MG63 (cell line): Measurements from ENCODE around the gene OTUD1. TPM values are rescaled to one million over a fixed set of nuclear protein-coding genes. Genes with fewer than 3 reads are reported as not detected.

Experiments used
- DNase-seq: peaks from one replicate; pipeline ENCODE4 v3.0.0-alpha.2; 2020
- H3K27me3 ChIP-seq: fragments of 250-450 bp; sonication (Bioruptor Pico); 2 replicates; pipeline ENCODE4 v1.5.1; 2020; ENCODE audit warnings: mild to moderate bottlenecking, moderate library complexity
- H3K36me3 ChIP-seq: fragments of 250-450 bp; sonication (Bioruptor Pico); 2 replicates; pipeline ENCODE4 v1.5.1; 2020; ENCODE audit warnings: mild to moderate bottlenecking, moderate library complexity
- H3K4me3 ChIP-seq: fragments of 250-450 bp; sonication (Bioruptor Pico); 2 replicates; pipeline ENCODE4 v1.5.1; 2020; ENCODE audit warnings: mild to moderate bottlenecking, moderate library complexity
- H3K9me3 ChIP-seq: fragments of 250-450 bp; sonication (Bioruptor Pico); 2 replicates; pipeline ENCODE4 v1.5.1; 2020; ENCODE audit warnings: mild to moderate bottlenecking, moderate library complexity
- total RNA-seq: library from RNA; depleted of rRNA; stranded (reverse); fragments of >200 nt; shearing (Covaris generic); gene quantifications from 2 replicates; pipeline ENCODE4 v1.2.3, GENCODE V29; 2014; ENCODE audit warnings: low replicate concordance

The OTUD1 gene
- total RNA-seq, 1 experiment from 2014 or later: 3.5 TPM

DNA sequence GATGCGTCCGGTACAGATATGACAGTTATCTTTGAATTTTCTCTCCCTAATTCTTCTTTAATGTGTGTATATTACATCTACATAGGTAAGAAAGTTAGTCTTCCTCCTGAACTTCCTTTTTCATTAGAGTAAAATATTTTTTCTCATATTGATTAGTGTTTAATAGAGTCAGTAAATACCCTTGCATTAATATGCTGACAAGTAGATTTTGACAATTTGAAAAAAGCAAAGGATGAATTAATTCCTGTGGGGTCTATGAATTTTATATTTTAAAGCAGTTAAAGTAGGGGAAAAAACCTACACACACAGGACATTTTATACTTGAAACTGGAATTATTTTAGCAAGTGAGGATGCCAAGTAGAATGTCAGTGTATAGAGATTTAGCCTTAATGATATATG, 9.4 kb downstream of the OTUD1 start:
- no peaks in the 10 kb centered on the region for H3K36me3 ChIP-seq
- no peak overlapping the region for H3K4me3 ChIP-seq
- no peaks in the 10 kb centered on the region for H3K9me3 ChIP-seq
- no peak for DNase-seq
- no peaks in the 10 kb centered on the region for H3K27me3 ChIP-seq

DNA sequence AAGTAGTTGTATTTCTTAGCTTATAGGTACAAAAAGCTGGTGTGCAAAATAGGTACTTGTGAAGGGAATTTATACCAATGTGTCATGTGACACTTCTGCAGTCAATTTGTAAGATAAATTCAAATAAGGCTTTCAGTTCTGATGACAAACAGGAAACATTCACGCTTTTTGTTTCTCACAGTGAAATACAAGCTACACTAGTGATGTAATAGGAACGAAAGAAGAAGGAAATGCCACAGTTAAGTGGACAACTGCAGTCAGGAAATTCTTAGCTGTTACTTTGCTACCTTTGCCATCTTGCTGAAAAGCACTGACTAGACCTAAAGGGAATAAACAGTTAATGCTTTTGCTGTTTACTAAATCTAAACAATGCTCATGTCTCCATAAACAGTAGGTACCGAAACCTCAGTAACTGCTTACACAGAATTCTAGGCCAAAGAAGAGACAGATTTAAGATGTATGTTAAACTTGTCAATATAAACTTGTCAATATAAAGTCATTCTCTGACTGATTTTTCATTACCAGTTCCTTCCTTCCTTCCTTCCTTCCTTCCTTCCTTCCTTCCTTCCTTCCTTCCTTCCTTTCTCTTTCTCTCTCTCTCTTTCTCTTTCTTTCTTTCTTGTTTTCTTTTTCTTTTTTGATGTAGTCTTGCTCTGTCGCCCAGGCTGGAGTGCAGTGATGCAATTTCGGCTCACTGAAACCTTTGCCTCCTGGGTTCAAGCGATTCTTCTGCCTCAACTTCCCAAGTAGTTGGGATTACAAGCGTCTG, 10.1 kb downstream of the OTUD1 start:
- no peaks in the 10 kb centered on the region for H3K36me3 ChIP-seq
- no peak overlapping the region for H3K4me3 ChIP-seq
- DNase-seq: no peak
- no peaks in the 10 kb centered on the region for H3K9me3 ChIP-seq
- H3K27me3 ChIP-seq: no peaks in the 10 kb centered on the region

DNA sequence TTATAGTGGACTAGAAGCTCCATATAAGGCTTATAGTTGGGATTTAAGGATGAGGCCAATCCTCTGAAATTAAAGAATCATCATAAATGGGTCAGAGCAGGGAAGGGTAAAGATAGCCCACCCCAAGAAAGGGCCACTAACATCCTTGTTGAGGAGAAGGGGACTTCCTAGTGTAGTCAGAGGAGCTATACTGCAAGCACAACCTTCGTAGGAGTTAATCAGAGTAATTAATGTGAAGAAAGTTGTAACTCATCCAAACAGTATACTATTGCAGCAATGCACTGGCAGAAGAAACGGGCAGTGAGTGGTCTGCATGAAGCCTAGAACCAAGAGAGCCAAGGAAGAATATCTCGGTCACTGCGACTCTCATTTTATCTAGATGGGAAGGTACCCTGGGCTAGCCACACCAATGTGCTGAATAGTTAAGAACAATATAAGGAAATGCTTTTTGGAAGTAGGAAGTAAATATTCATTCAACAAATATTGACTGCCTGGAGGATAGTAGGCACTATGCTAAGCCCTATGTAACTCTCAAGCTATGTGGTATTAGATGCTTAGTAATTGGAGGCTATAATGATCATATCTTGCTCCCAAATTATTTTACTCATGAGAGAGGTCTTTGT, 13.3 kb downstream of the OTUD1 start:
- DNase-seq: no peak
- no peak overlapping the region for H3K4me3 ChIP-seq
- no peaks in the 10 kb centered on the region for H3K9me3 ChIP-seq
- H3K36me3 ChIP-seq: no peaks in the 10 kb centered on the region
- no peaks in the 10 kb centered on the region for H3K27me3 ChIP-seq

DNA sequence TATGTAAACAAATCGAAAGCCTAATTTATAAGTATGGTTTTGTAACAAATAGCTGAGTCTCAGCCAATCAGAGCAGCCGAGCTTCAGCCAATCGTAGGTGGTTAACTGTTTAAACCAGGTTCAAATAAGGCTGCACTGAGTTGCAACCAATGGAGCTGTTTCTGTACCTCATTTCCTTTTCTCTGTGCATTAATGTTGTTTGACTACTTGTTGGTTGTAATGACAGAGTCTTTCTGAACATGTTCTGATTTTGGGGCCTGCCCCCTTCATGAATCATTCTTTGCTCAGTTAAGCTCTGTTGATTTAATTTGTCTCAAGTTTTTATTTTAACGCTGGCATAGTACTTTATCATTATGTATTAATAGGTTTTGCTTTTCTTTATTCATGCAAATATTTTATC, 14.6 kb downstream of the OTUD1 start:
- no peak overlapping the region for H3K4me3 ChIP-seq
- H3K9me3 ChIP-seq: no peaks in the 10 kb centered on the region
- no peak for DNase-seq
- H3K27me3 ChIP-seq: no peaks in the 10 kb centered on the region
- H3K36me3 ChIP-seq: no peaks in the 10 kb centered on the region

DNA sequence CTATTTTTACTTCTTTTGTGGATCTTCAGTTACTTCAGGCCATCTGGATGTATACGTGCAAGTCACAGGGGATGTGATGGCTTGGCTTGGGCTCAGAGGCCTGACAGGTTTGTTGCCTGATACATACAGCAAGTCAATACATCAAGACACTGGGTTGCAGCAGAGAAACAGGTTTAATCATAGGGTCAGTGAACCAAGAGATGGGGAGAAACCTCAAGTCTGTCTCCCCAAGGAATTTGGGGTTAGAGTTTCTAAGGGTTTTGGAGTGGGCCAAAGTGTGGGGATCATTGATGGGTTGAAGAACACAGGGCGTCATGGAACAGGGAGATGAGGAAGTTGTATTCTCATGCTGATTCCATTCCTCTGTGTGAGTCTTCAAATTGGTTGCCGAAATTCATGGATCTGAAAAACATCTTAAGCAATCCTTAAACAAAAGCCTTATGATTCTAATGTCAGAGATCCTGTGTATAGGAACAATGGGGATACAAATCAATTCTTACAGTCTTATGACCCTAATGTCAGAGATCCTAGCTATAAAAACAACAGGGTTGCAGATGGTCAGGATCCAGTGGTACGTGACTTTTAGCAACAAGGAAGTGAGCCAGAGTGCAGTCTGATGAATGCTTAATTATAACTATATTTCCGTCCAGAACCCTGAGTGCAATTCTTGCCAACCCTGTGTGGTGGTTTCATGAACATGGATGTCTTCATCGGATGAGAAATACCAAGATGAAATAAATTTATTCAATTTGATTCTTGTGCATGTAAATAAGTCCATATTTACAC, 18.9 kb downstream of the OTUD1 start:
- H3K36me3 ChIP-seq: no peaks in the 10 kb centered on the region
- no peak for DNase-seq
- H3K27me3 ChIP-seq: no peaks in the 10 kb centered on the region

DNA sequence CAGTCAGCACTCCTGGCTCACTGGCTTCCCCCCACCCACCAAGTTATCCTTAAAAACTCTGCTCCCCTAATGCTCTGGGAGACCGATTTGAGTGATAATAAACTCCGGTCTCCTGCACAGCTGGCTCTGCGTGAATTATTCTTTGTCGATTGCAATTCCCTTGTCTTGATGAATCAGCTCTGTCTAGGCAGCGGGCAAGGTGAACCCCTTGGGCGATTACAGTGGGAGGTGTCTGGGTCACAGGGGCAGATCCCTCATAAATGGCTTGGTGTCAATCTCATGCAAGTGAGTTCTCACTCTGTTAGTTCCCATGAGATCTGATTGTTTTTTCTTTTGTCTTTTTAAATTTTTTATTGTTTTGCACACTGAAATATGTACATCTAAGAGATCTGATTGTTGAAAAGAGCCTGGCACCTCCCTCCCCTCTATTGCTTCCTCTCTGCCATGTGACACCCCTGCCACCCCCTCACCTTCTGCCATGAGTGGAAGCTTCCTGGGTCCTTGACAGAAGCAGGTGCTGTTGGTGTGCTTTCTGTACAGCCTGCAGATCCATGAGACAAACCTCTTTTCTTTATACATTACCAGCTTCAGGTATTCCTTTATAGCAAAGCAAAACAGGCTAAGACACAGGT, 20.5 kb downstream of the OTUD1 start:
- Histone ChIP-seq H3K4me3 (no peak overlapping the region), H3K9me3 (no peaks in the 10 kb centered on the region), H3K36me3 (no peaks in the 10 kb centered on the region), H3K27me3 (no peaks in the 10 kb centered on the region)
- DNase-seq: no peak

More for the DNA sequence above, 18.9 kb downstream of the OTUD1 start:
- H3K4me3 ChIP-seq: no peak overlapping the region
- no peaks in the 10 kb centered on the region for H3K9me3 ChIP-seq

DNA sequence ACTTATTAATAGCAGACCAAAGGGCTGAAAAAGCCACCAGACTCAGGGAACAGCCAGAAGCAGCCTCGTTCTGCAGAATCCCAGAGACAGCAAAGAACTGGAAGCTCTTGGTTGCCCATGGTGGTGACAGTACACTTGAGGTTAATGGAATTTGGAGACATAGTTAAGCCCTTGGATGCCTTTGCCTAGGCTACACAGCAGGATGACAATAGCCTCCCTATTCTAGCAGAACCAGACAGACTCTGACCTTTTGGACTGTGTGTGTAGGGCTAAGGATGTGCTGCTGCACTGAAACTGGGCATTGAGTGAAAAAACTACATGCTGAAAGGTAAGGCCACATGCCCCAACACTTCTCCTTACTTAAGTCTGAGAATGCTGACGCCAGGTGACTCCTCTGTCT, 22.7 kb downstream of the OTUD1 start:
- Histone ChIP-seq H3K27me3 (no peaks in the 10 kb centered on the region), H3K9me3 (no peaks in the 10 kb centered on the region), H3K4me3 (no peak overlapping the region), H3K36me3 (no peaks in the 10 kb centered on the region)
- DNase-seq: no peak

DNA sequence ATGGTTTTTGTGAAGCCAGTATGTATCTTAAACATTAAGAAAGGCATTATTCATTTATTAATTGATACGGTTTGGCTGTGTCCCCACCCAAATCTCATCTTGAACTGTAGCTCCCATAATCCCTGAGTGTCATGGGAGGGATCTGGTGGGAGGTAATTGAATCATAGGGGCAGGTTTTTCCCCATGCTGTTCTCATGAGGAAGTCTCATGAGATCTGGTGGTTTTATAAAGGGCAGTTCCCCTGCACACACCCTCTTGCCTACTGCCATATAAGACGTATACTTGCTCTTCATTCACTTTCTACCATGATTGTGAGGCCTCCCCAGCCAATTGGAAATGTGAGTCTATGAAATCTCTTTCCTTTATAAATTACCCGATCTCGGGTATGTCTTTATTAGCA, 28.1 kb downstream of the OTUD1 start:
- no peak overlapping the region for H3K4me3 ChIP-seq
- H3K9me3 ChIP-seq: no peaks in the 10 kb centered on the region

DNA sequence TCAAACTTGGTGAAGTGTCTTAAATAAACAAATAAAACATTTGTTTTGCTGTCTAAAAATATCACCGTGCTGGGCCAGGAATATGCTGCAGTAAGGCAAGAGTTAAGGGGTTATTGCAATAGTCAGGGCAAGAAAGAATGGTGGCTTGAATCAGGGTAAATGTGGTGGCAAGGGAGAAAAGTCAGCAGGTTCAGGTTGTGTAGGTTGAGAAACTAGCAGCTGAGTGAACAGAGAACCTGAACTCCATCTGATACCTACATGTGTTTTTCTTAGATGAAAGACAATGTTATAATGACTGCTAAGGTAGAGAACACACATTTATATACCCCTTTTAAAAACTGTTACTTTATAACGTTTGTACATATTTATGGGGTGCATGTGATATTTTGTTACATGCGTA, 28.7 kb downstream of the OTUD1 start:
- Histone ChIP-seq H3K4me3 (no peak overlapping the region), H3K27me3 (no peaks in the 10 kb centered on the region), H3K9me3 (no peaks in the 10 kb centered on the region), H3K36me3 (no peaks in the 10 kb centered on the region)
- DNase-seq: no peak

More for the DNA sequence above, 28.1 kb downstream of the OTUD1 start:
- H3K27me3 ChIP-seq: no peaks in the 10 kb centered on the region
- no peaks in the 10 kb centered on the region for H3K36me3 ChIP-seq
- DNase-seq: no peak

DNA sequence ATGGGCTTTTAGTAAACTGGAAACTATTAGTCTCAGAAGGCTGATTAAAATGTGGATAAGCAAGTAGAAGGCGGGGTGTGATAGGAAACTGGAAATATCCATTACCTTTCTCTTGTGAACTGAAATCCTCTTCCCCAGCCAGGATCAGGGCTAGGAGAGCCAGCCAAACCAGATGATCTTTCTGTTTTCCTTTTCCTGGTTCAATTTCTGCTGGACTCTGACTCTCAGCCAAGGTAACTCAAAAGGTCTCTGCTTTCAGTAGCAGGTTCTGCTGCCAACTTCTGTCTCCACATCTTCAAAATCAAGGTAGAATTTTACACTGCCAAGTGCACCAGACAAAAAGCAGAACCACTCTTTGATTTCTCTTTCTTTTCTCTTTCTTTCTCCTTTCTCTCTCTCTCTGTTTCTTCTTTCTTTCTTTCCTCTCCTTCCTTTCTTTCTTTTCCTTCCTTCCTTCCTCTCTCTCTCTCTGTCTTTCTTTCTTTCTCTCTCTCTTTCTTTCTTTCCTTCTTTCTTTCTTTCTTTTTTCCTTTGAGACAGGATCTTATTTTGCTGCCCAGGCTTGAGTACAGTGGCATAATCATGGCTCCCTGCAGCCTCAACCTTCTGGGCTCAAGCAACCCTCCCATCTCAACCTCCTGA, 30.8 kb downstream of the OTUD1 start:
- no peak overlapping the region for H3K4me3 ChIP-seq
- H3K9me3 ChIP-seq: no peaks in the 10 kb centered on the region
- no peaks in the 10 kb centered on the region for H3K36me3 ChIP-seq
- no peak for DNase-seq
- H3K27me3 ChIP-seq: no peaks in the 10 kb centered on the region

DNA sequence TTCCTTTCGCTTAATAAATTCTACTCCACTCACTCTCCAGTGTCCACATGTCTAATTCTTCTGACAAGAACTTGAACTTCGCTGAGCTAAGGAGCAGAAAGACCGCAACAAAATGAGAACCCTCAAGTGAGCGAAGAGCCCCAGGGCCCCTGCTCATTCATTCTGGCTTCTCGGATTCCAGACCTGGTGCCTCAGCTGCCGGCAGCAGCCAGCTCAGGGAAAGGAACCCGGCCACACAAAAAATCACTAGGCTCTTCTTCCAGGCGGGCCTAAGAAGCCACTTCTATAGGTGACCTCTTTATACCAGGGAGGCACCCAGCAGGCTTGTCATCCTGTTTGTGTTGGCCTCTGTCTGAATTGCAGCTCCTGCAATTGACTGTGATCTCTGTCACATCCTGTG, 33.3 kb downstream of the OTUD1 start:
- no peaks in the 10 kb centered on the region for H3K27me3 ChIP-seq
- no peak overlapping the region for H3K4me3 ChIP-seq
- no peaks in the 10 kb centered on the region for H3K9me3 ChIP-seq
- no peaks in the 10 kb centered on the region for H3K36me3 ChIP-seq
- no peak for DNase-seq

DNA sequence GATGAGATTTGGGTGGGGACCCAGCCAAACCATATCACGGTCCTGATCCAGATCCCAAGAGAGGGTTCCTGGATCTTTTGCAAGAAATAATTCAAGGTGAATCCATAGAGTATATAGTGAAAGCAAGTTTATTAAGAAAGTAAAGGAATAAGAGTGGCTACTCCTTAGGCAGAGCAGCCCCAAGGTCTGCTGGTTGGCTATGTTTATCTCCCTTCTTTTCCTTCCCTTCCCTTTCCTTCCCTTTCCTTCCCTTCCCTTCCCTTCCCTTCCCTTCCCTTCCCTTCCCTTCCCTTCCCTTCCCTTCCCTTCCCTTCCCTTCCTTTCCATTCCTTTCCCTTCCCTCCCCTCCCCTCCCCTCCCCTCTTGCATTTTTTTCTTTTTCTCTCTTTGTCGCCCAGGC, 35.2 kb downstream of the OTUD1 start:
- Histone ChIP-seq H3K27me3 (no peaks in the 10 kb centered on the region), H3K4me3 (no peak overlapping the region), H3K9me3 (no peaks in the 10 kb centered on the region), H3K36me3 (no peaks in the 10 kb centered on the region)
- no peak for DNase-seq

DNA sequence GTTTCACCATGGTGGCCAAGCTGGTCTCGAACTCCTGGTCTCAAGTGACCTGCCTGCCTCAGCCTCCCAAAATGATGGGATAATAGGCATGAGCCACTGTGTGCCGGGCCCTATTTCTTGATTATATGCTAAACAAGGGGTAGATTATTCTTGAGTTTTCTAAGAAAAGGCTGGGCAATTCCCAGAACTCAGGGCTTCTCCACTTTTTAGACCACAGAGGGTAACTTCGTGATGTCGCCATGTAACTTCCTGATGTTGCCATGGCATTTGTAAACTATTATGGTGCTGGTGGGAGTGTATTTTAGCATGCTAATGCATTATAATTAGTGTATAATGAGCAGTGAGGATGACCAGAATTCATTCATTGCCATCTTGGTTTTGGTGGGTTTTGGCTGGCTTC, 35.8 kb downstream of the OTUD1 start:
- Histone ChIP-seq H3K36me3 (no peaks in the 10 kb centered on the region), H3K4me3 (no peak overlapping the region), H3K9me3 (no peaks in the 10 kb centered on the region), H3K27me3 (no peaks in the 10 kb centered on the region)
- no peak for DNase-seq

DNA sequence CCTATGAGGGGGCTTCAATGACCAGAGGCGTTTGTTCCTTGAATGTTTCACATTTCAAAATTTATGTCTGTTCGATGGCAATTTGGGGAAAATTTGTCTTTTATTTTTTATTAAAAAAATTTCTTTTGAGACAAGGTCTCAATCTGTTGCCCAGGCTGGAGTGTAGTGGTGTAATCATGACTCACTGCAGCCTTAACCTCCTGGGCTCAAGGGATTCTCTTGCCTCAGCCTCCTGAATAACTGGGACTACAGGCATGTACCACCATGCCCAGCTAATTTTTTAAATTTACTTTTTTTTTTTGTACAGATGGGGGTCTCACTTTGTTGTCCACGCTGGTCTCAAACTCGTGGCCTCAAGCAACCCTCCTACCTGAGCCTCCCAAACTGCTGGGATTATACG, 39.7 kb downstream of the OTUD1 start:
- H3K27me3 ChIP-seq: no peaks in the 10 kb centered on the region
- no peaks in the 10 kb centered on the region for H3K9me3 ChIP-seq
- H3K4me3 ChIP-seq: no peak overlapping the region
- H3K36me3 ChIP-seq: no peaks in the 10 kb centered on the region
- no peak for DNase-seq

DNA sequence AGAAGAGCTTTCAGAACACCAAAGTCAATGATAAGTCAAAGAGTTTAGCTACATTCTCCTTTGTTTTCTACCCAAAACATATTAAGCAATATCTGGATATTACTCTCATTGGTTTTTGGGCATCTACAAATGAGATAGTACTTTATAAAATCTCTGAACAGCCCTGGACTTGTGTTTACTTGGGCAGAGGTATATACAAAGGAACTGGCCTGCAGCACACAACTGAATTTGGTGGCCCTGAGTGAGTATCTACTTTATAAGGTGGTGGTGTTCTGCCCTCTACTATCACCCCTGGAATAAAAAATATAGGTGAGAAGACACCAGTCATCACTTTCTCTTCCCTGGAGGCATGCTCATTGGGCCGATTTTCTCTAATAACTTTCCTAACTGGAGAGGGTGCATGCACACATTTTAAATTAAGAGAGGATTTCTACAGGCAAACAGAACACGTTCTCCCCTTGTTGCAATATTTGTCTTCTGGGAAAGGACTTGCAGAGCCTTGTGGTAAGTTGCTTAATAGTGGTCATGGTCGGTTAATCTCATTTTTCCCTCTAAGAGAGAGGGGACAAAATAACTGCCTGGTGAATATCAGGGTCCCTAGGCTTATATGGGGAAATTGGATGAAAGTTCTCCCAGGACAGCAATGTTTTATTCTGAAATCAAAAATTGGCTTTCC, 41.1 kb downstream of the OTUD1 start:
- Histone ChIP-seq H3K9me3 (no peaks in the 10 kb centered on the region), H3K36me3 (no peaks in the 10 kb centered on the region), H3K27me3 (no peaks in the 10 kb centered on the region), H3K4me3 (no peak overlapping the region)
- no peak for DNase-seq

DNA sequence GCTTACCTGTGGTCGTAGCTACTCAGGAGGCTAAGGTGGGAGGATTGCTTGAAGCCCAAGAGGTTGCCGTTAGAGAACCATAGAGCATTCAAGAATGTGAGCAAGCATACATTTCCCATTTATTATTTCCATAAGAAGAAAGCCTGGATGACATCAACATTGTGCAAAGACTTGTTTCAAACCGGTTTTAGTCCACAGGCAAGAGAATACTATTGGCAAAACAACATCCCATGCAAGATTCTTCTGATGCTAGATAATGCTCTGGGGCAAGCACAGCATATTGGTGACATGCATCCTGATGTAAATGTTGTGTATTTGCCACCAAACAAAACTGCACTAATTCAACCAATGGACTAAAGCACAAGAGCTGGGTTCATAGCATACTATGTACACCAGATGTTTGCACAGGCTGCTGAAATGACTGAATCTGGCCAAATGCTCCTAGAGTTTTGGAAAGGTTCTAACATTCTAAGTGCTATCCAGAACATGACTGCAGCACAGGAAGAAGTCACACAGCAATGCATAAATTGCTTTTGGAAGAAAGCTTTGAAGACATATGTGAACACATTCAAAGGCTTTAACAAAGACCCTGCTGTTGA, 42.6 kb downstream of the OTUD1 start:
- Histone ChIP-seq H3K36me3 (no peaks in the 10 kb centered on the region), H3K9me3 (no peaks in the 10 kb centered on the region), H3K4me3 (no peak overlapping the region), H3K27me3 (no peaks in the 10 kb centered on the region)
- DNase-seq: no peak
